22Rv1 (cell line): Measurements from ENCODE around the gene PKNOX2.

Experiments
- H3K27ac ChIP-seq: fragments of 450-650 bp; 2 replicates; pipeline ENCODE4 v1.5.1; 2017
- CTCF ChIP-seq: fragments of 450-650 bp; IDR thresholded peaks from 2 replicates; pipeline ENCODE4 v1.5.1; 2017; ENCODE audit warnings: mild to moderate bottlenecking
- ZFX ChIP-seq: fragments of 450-650 bp; IDR thresholded peaks from 2 replicates; pipeline ENCODE4 v1.6.1; 2017; ENCODE audit warnings: antibody characterized with exemption, borderline replicate concordance

Gene PKNOX2

GRCh38 chr11:125451400-125452124 lies 287.0 kb downstream of the PKNOX2 start:
- TF ChIP-seq ZFX (no peak), CTCF (no peak)
- H3K27ac ChIP-seq, result no peak overlapping the region

- TF ChIP-seq ZFX (no peak), CTCF (no peak)
- H3K27ac ChIP-seq, result no peak overlapping the region
Observed at GRCh38 chr11:125452125-125452470, 287.5 kb downstream of the PKNOX2 start.

- H3K27ac ChIP-seq, result no peak overlapping the region
- no peak for TF ChIP-seq CTCF
- no peak for TF ChIP-seq ZFX
Observed at GRCh38 chr11:125454047-125454446, 289.5 kb downstream of the PKNOX2 start.

- TF ChIP-seq CTCF (no peak), ZFX (no peak)
- H3K27ac ChIP-seq, result no peak overlapping the region
Observed at GRCh38 chr11:125455851-125456250, 291.3 kb downstream of the PKNOX2 start.

GRCh38 chr11:125457814-125458343 lies 293.3 kb downstream of the PKNOX2 start:
- TF ChIP-seq CTCF (no peak), ZFX (no peak)
- no peak overlapping the region for H3K27ac ChIP-seq

- TF ChIP-seq ZFX, result no peak
- TF ChIP-seq CTCF, result no peak
- no peak overlapping the region for H3K27ac ChIP-seq
Observed at GRCh38 chr11:125460275-125460674, 295.7 kb downstream of the PKNOX2 start.

- TF ChIP-seq ZFX (no peak), CTCF (no peak)
- H3K27ac ChIP-seq, result no peak overlapping the region
Observed at GRCh38 chr11:125463590-125464269, 299.2 kb downstream of the PKNOX2 start.
